ENCODE results near the gene HADHA.

HADHA gene

DNA sequence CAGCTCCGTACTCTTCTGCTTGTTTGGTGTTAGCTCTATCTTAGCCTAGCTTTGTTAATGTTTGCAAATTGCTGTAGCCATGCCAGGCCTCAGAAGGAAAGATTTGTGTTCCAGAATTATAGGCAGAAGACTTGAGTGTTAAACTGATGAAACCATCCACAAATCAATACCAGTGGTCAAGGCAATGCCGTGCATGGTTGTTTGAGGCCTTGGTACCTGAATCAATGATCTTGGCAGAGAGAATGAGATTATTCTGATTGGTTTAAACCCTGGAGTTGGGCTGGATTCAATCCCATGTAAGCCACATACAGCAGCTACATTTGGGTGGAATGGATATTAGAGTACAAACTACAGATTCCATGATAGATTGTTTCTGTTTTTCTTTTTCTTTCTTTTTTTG is 5.2 kb upstream of the HADHA start:
- no peak for FAIRE-seq
- TF ChIP-seq POU2F2 (IDR thresholded peaks at IDR 0.05; ENCODE audit: low read depth, low read length) (no peak), TAF1 (IDR thresholded peaks at IDR 0.05; ENCODE audit: low read depth, low read length) (no peak), SPI1 (IDR thresholded peaks at IDR 0.05; ENCODE audit: low read depth, low read length) (no peak), POLR2A (IDR thresholded peaks at IDR 0.05; ENCODE audit: low read depth, low read length) (no peak), PAX5 (IDR thresholded peaks at IDR 0.05; ENCODE audit: insufficient read depth, low read length, severe bottlenecking) (no peak), POLR2AphosphoS5 (IDR thresholded peaks at IDR 0.05; ENCODE audit: low read depth, low read length) (no peak)
- DNase-seq (ENCODE audit: insufficient read length, low spot score) = no peak

DNA sequence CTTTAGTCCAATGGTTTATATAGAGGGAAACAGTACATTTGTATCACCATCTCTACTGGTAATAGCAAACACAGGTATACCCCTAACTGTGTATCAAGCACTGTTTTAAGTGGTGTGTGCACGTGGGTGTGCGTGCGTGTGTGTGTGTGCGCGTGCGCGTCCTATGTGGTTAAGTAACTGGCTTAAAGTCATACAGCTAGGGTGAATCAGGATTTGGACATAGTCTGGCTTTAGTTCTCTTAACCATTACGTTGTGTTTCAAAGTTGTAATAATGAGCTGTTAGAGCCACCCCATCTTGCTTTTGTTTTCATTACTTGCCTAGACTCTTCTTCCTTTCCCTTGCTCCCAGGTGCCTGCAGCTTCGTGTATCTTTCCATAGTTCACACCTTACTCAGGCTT is 2.4 kb upstream of the HADHA start:
- TF ChIP-seq POLR2A (IDR thresholded peaks at IDR 0.05; ENCODE audit: low read depth, low read length) (no peak), TAF1 (IDR thresholded peaks at IDR 0.05; ENCODE audit: low read depth, low read length) (no peak), SPI1 (IDR thresholded peaks at IDR 0.05; ENCODE audit: low read depth, low read length) (no peak), POLR2AphosphoS5 (IDR thresholded peaks at IDR 0.05; ENCODE audit: low read depth, low read length) (no peak)
- DNase-seq (ENCODE audit: insufficient read length, low spot score) = no peak
- FAIRE-seq = peak; percentile 16

DNA sequence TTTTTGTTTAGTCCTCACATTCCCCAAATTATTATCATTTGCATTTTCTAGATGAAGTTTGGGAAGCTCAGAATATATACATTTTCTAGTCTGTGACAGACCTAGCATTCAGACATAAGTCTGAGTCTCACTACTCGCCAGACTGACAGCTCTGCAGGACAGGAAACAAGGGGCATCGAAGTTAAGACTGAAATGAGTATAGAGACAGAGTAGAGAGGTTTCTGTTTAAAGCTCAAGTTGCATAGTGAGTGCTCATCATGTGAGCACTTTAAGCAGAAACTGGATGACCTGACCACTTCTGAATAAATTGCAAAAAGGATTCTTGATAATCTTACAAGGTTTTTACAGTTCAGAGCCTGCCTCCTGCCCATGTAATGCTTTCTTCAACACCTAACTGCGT is 1.4 kb upstream of the HADHA start:
- TF ChIP-seq POLR2A (IDR thresholded peaks at IDR 0.05; ENCODE audit: low read depth, low read length) (no peak), POU2F2 (IDR thresholded peaks at IDR 0.05; ENCODE audit: low read depth, low read length) (no peak), SPI1 (IDR thresholded peaks at IDR 0.05; ENCODE audit: low read depth, low read length) (no peak), POLR2AphosphoS5 (IDR thresholded peaks at IDR 0.05; ENCODE audit: low read depth, low read length) (no peak), TAF1 (IDR thresholded peaks at IDR 0.05; ENCODE audit: low read depth, low read length) (no peak), PAX5 (IDR thresholded peaks at IDR 0.05; ENCODE audit: insufficient read depth, low read length, severe bottlenecking) (no peak)
- FAIRE-seq (no peak), DNase-seq (ENCODE audit: insufficient read length, low spot score) (peak; percentile 15)

DNA sequence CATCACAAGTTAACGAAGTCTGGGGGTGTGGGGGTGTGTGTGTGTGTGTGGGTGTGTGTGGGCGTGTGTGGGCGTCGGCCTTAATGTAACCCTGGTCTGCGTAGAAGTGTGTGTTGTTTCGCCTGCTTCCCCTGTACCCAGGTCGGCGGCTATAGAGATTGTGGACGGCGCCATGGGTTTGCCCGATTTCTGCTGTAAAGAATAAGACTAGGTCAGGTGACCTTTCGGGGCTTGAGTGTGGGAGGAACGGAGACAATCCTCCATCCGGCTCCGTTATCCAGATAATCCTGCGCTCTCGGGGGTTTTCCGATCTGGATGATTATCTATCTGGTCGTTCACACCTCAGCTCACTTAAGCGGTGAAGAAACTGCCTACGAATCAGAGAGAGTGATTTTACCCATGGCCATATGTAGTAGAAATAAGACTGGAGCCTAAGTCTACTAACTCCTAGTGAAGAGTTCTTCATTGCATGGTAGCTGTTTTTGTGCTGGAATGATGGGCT is 850 bp upstream of the HADHA start:
- DNase-seq (ENCODE audit: insufficient read length, low spot score) (no peak), FAIRE-seq (peak; percentile 56)
- TF ChIP-seq SPI1 (IDR thresholded peaks at IDR 0.05; ENCODE audit: low read depth, low read length) = no peak
- no peak for TF ChIP-seq POU2F2 (IDR thresholded peaks at IDR 0.05; ENCODE audit: low read depth, low read length)
- TF ChIP-seq TAF1 (IDR thresholded peaks at IDR 0.05; ENCODE audit: low read depth, low read length) = 0 out of 2 replicates have a peak, but pooled peaks have one; percentile 53
- no peak; the same call in 1 of the 2 replicates for TF ChIP-seq POLR2A (IDR thresholded peaks at IDR 0.05; ENCODE audit: low read depth, low read length)
- no peak for TF ChIP-seq PAX5 (IDR thresholded peaks at IDR 0.05; ENCODE audit: insufficient read depth, low read length, severe bottlenecking)
- TF ChIP-seq POLR2AphosphoS5 (IDR thresholded peaks at IDR 0.05; ENCODE audit: low read depth, low read length) = no peak

DNA sequence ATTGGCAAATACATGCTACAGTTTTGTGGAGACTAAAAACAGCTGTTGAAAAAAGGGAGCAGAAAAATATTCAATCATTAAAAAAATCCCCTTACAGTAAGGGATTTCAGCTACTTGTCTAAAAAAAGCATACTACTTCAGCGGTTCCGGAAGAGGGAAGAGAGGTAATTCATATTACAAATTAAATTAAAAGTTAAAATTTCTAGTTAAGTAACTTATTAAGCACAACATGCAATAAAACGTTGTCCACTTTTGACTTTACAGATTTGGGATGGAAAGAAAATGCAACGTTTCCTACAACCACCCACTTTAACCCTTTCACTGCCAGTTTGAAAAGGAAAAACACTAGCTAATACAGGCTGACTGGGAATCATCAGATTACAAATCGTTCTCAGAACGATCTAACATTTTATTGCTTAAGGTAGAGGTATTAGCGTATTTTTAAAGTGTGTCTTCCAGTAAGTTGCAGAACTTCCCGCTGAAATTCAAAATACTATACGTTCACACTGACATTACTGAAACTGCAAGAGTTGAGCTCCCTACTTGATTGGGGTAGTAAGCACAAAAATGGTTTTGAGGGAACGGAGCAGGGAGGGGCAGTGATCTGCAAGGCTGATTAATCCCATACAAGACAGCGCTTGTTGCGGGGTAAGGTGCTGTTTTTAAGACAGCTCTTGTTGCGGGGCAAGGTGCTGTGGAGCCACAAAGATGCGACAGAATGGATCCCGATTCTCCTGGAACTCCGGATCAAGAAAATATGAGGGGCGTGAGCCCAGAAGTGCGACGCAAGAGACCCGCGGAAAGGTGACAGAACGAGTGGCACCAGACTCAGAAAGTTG is 743 bp downstream of the HADHA start:
- FAIRE-seq = peak; percentile 78
- no peak for DNase-seq (ENCODE audit: insufficient read length, low spot score)

DNA sequence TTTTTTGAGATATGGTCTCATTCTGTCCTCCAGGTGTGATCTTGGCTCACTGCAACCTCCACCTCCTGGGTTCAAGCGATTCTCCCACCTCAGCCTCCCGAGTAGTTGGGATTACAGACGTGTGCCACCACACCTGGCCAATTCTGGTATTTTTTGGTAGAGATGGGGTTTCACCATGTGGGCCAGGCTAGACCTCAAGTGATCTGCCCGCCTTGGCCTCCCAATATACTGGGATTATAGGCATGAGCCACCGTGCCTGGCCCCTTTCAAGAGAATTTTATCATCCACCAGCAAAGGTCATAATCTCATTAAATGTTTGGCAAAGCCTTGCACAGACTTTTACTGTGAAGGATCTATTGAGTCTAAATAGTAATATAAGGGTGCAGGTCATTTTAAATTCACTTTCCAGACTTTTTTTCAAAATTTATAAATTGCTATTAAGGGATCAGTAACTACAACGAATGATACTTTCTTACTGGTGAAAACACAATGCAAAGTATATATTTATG is 2.5 kb downstream of the HADHA start:
- FAIRE-seq (no peak), DNase-seq (ENCODE audit: insufficient read length, low spot score) (no peak)
- TF ChIP-seq SPI1 (IDR thresholded peaks at IDR 0.05; ENCODE audit: low read depth, low read length) (no peak), POLR2A (IDR thresholded peaks at IDR 0.05; ENCODE audit: low read depth, low read length) (no peak), POLR2AphosphoS5 (IDR thresholded peaks at IDR 0.05; ENCODE audit: low read depth, low read length) (no peak), POU2F2 (IDR thresholded peaks at IDR 0.05; ENCODE audit: low read depth, low read length) (no peak)

More for the DNA sequence above, 743 bp downstream of the HADHA start:
- TF ChIP-seq POLR2A (IDR thresholded peaks at IDR 0.05; ENCODE audit: low read depth, low read length) (no peak), SPI1 (IDR thresholded peaks at IDR 0.05; ENCODE audit: low read depth, low read length) (no peak), POU2F2 (IDR thresholded peaks at IDR 0.05; ENCODE audit: low read depth, low read length) (no peak), TAF1 (IDR thresholded peaks at IDR 0.05; ENCODE audit: low read depth, low read length) (no peak), POLR2AphosphoS5 (IDR thresholded peaks at IDR 0.05; ENCODE audit: low read depth, low read length) (no peak), PAX5 (IDR thresholded peaks at IDR 0.05; ENCODE audit: insufficient read depth, low read length, severe bottlenecking) (no peak)

DNA sequence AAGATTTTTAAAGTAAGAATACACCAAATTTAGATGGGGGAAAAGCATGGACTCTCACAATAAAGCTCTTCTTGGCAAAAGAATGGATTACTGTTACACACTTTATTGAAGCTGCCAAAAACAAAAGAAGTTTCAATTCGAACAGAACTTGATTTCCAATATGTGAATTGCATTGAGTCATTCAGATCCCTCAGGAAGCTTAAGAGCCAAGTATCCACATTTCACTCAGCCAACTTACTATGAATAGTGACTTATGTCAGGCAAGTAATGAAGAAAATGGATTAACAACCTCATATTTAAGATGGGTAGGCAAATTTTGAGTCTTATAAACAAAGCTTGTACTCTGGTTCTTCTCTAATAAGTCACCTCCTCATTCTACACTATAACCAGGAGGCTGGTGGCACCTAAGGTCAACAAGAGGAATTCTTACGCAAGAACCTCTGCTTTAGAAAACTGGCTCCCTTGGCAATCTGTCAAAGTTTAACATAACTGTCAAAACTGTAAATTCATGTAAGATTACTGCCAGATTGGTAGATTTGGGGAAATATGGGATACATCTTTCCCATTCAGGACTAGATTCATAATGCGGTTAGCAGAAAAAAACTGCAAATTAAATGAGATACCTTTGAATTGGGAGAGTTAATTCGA is 6.0 kb downstream of the HADHA start:
- TF ChIP-seq POLR2A (IDR thresholded peaks at IDR 0.05; ENCODE audit: low read depth, low read length) (no peak), POLR2AphosphoS5 (IDR thresholded peaks at IDR 0.05; ENCODE audit: low read depth, low read length) (no peak), POU2F2 (IDR thresholded peaks at IDR 0.05; ENCODE audit: low read depth, low read length) (no peak), SPI1 (IDR thresholded peaks at IDR 0.05; ENCODE audit: low read depth, low read length) (no peak), PAX5 (IDR thresholded peaks at IDR 0.05; ENCODE audit: insufficient read depth, low read length, severe bottlenecking) (no peak), TAF1 (IDR thresholded peaks at IDR 0.05; ENCODE audit: low read depth, low read length) (no peak)
- FAIRE-seq (no peak), DNase-seq (ENCODE audit: insufficient read length, low spot score) (no peak)

DNA sequence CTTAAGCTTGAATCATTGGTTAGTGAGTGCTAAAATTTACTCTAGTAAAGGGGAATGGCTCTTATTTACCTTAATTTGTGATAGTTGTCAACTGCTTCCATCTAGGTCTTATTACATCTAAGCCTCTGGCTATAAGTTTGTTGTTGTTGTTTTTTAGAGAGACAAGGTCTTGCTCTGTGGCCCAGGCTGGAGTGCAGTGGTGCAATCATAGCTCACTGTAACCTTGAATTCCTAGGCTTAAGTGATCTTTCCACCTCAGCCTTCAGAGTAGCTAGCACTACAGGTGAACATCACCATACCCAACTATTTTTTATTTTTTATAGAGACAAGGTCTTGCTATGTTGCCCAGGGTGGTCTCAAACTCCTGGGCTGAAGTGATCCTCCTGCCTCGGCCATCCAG is 6.6 kb downstream of the HADHA start:
- FAIRE-seq (no peak), DNase-seq (ENCODE audit: insufficient read length, low spot score) (no peak)
- TF ChIP-seq POLR2A (IDR thresholded peaks at IDR 0.05; ENCODE audit: low read depth, low read length) (no peak), TAF1 (IDR thresholded peaks at IDR 0.05; ENCODE audit: low read depth, low read length) (no peak), POLR2AphosphoS5 (IDR thresholded peaks at IDR 0.05; ENCODE audit: low read depth, low read length) (no peak), POU2F2 (IDR thresholded peaks at IDR 0.05; ENCODE audit: low read depth, low read length) (no peak), PAX5 (IDR thresholded peaks at IDR 0.05; ENCODE audit: insufficient read depth, low read length, severe bottlenecking) (no peak), SPI1 (IDR thresholded peaks at IDR 0.05; ENCODE audit: low read depth, low read length) (no peak)

DNA sequence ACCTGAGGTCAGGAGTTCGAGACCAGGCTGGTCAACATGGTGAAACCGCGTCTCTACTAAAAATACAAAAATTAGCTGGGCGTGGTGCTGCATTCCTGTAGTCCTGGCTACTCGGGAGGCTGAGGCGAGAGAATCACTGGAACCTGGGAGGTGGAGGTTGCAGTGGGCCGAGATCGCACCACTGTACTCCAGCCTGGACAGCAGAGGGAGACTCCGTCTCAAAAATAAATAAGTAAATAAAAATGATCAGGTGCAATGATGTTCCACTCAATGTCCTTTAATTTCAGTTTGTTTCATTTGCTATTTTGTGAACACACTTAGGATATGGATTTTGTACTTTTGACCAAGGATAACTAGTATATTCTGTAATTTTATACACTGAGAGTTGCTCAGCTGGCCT is 9.3 kb downstream of the HADHA start:
- TF ChIP-seq TAF1 (IDR thresholded peaks at IDR 0.05; ENCODE audit: low read depth, low read length) (no peak), SPI1 (IDR thresholded peaks at IDR 0.05; ENCODE audit: low read depth, low read length) (no peak), POLR2A (IDR thresholded peaks at IDR 0.05; ENCODE audit: low read depth, low read length) (no peak), POLR2AphosphoS5 (IDR thresholded peaks at IDR 0.05; ENCODE audit: low read depth, low read length) (no peak), PAX5 (IDR thresholded peaks at IDR 0.05; ENCODE audit: insufficient read depth, low read length, severe bottlenecking) (no peak), POU2F2 (IDR thresholded peaks at IDR 0.05; ENCODE audit: low read depth, low read length) (no peak)
- no peak for FAIRE-seq
- DNase-seq (ENCODE audit: insufficient read length, low spot score) = no peak

Measured in GM12891 (cell line).